Adipose tissue (tissue), 3 donors: Measurements from ENCODE around the gene DHRS13. TPM values are rescaled to one million over a fixed set of nuclear protein-coding genes. Genes with fewer than 3 reads are reported as not detected.

Experiments used
- H3K27ac ChIP-seq: one replicate; pipeline ENCODE4 v1.5.1; 2013; ENCODE audit warnings: low read depth, low read length
- WGBS, 3 donors: extraction: QIAGEN DNeasy Blood & Tissue Kit; methylation state at CpG; one replicate each; pipeline ENCODE4 v1.1.7; 2013; 5-methylcytosine and 5-hydroxymethylcytosine counted together
- polyA plus RNA-seq, 3 donors: library from polyadenylated mRNA; stranded (reverse); fragments of 200-250 nt; gene quantifications; one replicate each; pipeline ENCODE4 v1.2.3, GENCODE V29; 2013
- donor health status: healthy with polysubstance abuse.
- donor health status: Bipolar disorder and iron deficiency.
- donor health status: healthy.

DHRS13 gene
- polyA plus RNA-seq, 3 donors = 3.9 to 6.5 (median 5.3) TPM

- H3K27ac ChIP-seq = no peak overlapping the region
- WGBS, 3 donors = 48 to 69% (median 52%) methylated on average over 1 of the region's 1 CpG
Observed at GRCh38 chr17:28875848-28876550, 26.9 kb downstream of the DHRS13 start.

DNA sequence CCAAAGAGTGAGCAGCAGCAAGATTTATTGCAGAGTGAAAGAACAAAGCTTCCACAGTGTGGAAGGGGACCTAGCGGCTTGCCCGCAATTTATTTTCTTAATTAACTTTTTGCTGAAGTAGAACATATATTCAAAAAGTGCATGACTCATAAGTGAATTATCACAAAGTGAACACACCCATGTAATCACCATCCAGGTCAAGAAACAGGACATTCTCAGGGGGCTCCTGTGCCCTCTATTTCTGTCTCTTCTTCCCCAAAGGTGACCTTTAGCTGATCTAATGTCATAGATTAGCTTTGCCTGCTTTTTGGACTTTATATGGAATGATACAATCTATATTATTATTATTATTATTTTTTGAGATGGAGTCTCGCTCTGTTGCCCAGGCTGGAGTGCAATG, 28.1 kb downstream of the DHRS13 start:
- H3K27ac ChIP-seq = no peak overlapping the region
- WGBS, 3 donors = 79 to 94% (median 87%) methylated on average over 3 of the region's 3 CpGs

DNA sequence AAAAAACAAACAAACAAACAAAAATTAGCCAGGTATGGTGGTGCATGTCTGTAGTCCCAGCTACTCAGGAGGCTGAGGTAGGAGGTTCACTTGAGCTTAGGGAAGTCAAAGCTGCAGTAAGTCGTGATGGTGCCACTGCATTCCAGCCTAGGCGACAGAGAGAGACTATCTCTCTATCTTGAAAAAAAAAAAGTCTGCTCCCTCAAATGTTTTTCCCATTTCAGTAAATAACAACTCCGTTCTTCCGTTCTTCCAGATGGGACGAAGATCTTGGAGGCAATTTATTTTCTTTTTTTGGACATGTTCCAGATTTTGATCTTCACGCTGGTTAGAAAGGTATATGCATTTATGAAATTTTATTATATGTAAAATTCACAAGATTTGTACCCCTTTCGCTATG, 29.0 kb downstream of the DHRS13 start:
- no peak overlapping the region for H3K27ac ChIP-seq
- WGBS, 3 donors = 89 to 93% (median 91%) methylated on average over 7 of the region's 7 CpGs

DNA sequence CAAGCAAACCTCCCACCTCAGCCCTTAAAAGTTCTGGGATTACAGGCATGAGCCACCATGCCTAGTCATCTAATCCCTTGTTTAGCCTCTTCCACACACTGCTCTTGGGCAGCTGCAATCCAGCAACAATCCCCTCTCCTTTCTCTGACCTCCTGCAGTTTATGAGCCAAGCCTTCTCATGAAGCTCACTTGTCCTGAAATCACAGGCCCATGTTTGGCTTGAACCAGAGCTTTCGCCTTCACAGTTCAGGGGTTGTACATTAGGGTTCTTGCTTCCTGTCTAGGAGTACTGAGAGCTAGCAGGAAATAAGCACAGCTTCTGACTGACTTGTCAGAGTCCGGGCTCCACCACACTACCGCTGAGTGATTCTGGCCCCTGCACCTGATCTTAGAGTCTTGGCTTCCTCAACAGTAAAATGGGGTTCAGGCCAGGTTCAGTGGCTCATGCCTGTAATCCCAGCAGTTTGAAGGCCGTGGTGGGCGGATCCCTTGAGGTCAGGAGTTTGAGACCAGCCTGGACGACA, 31.8 kb downstream of the DHRS13 start:
- 72 to 86% (median 72%) methylated on average over 6 of the region's 6 CpGs for WGBS, 3 donors
- H3K27ac ChIP-seq = no peak overlapping the region

DNA sequence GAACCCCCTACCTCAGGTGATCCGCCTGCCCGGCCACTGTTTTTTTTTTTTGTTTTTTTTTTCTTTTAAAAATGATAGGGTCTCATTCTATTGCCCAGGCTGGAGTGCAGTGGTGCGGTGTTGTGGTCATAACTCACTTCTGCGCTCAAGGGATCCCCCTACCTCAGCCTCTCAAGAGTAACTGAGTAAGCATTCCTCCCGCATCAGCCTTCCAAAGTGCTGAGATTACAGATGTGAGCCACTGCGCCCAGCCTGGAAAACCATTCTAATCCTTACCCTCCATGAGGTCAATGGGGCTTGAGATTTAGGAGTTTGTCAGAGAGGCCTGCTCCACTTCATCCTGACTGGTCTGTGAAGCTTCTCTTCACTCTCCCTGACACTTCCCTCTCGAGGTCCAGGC, 35.6 kb downstream of the DHRS13 start:
- 86 to 89% (median 86%) methylated on average over 7 of the region's 7 CpGs for WGBS, 3 donors
- no peak overlapping the region for H3K27ac ChIP-seq

- WGBS, 3 donors = 85 to 89% (median 88%) methylated on average over 13 of the region's 13 CpGs
- H3K27ac ChIP-seq = no peak overlapping the region
Observed at GRCh38 chr17:28865946-28866752, 36.7 kb downstream of the DHRS13 start.

DNA sequence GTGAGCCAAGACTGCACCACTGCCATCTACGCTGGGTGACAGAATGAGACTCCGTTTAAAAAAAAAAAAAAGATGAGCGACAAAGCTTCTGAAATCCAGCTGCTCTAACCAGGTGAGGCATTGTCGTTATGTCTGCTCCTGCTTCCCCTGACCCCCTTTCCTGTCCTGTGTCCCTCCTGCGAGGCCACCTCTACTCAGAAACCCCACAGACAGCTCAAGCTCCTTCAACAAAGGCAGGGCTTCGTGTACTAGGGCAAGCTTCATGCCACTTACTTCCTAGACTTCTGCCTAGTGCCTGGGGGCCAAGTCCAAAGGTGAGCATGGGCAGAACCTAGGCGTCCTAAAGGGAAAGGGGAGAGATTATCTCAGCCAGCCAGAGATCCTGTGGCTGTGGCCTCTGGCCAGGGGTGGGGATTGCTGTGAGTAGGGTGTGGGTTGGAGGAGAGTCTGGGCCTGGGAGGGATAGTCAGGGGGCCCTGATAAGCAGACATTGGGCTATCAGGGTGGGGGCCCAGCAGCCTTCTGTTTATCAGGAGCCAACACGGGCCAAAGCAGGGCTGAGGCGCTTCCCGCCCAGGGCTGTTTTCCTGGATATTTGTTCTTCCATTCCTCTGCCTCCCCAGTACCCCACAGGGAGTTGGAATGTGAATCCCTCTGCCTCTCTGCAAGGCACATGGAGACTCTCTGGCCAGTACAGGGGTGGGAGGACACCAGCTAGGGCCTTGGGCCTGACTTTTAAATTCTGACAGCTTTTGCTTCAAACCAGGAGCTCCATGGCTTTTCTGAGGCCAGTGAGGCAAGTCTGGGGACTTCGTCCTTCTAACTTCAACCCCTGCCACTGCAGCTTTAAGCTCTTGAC, 37.7 kb downstream of the DHRS13 start:
- WGBS, 3 donors = 74 to 83% (median 75%) methylated on average over 11 of the region's 11 CpGs
- H3K27ac ChIP-seq = no peak overlapping the region

GRCh38 chr17:28863953-28864352, 38.9 kb downstream of the DHRS13 start:
- H3K27ac ChIP-seq = no peak overlapping the region
- 89 to 97% (median 93%) methylated on average over 1 of the region's 1 CpG for WGBS, 3 donors

- H3K27ac ChIP-seq = no peak overlapping the region
- WGBS, 3 donors = 89 to 96% (median 90%) methylated on average over 3 of the region's 3 CpGs
Observed at GRCh38 chr17:28862561-28862960, 40.3 kb downstream of the DHRS13 start.

DNA sequence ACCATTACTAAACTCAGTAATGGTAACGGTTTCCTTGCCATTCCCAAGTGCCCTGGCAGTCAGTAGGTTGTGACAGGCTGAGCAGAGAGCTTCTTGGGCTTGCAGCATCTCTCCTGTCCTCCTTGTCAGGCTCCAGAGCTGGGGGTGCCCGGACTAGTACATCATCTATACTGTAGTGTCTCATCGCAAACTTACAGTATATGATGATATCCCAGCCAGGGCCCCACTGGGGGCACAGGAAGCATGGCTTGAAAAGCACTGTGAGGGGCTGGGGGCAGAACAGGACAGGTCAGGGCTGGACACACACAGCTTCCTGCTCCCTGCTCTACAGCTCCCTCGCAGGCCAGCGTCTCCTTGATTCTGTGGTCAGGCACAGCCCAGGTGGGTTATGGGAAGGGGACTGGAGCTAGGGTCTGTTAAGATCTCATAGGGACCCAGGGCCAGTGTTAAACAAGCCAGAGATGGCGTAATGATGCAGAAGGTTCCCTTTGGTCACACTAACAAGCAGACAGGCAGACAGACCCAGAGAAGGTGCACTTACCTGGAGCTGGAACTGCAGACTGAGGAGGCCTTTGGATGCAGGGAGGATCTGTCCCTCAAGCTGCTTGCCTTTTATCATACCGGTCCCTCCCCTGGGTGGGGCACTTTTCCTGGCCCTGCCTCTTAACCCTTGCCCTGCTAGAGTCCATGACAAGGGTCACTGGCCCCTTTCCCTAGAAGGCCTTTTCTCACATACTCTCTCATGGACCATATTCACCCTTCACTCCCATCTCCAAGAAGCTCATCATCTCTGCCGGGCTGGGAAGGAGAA, 41.3 kb downstream of the DHRS13 start:
- H3K27ac ChIP-seq = no peak overlapping the region
- WGBS, 3 donors = 65 to 73% (median 68%) methylated on average over 8 of the region's 8 CpGs

GRCh38 chr17:28860363-28860808, 42.5 kb downstream of the DHRS13 start:
- H3K27ac ChIP-seq = no peak overlapping the region
- 83 to 94% (median 88%) methylated on average over 4 of the region's 4 CpGs for WGBS, 3 donors

GRCh38 chr17:28858801-28859355, 44.0 kb downstream of the DHRS13 start:
- no peak overlapping the region for H3K27ac ChIP-seq
- 49 to 58% (median 50%) methylated on average over 2 of the region's 2 CpGs for WGBS, 3 donors

- WGBS, 3 donors = 90 to 91% (median 91%) methylated on average over 3 of the region's 3 CpGs
Observed at GRCh38 chr17:28857905-28858800, 44.7 kb downstream of the DHRS13 start.

DNA sequence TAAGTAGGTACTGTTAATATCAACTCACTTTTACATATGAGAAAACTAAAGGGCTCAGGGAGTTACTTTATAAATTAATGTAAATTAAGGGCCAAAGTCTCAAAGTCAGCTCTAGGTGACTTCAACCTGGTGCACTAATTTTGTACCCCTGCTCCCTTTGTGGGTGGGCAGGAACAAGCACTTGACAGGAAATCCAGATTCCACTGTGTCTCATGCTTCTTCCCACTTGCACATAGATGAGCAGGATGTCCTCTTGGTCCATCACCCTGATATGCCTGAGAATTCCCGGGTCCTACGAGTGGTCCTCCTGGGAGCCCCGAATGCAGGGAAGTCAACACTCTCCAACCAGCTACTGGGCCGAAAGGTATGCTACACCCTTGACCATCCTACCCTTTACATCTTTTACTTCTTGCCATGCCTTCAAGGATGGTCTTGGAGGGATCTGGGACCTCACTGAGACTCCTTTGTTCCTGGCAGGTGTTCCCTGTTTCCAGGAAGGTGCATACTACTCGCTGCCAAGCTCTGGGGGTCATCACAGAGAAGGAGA, 46.8 kb downstream of the DHRS13 start:
- 88 to 93% (median 89%) methylated on average over 5 of the region's 5 CpGs for WGBS, 3 donors
- H3K27ac ChIP-seq = no peak overlapping the region

More at GRCh38 chr17:28857905-28858800, 44.7 kb downstream of the DHRS13 start:
- H3K27ac ChIP-seq = no peak overlapping the region

GRCh38 chr17:28855336-28855679, 47.6 kb downstream of the DHRS13 start:
- H3K27ac ChIP-seq = peak overlapping the region; percentile 2
- WGBS, 3 donors = 14 to 17% (median 14%) methylated on average over 5 of the region's 5 CpGs
